ENCODE data around the gene RTP5. TPM values are rescaled to one million over a fixed set of nuclear protein-coding genes. Genes with fewer than 3 reads are reported as not detected.

RTP5 gene
- total and polyA plus RNA-seq, 2 of the 8 experiments (the other 6 are each of a cell fraction or from before 2014, with no cell fraction given): not detected

DNA sequence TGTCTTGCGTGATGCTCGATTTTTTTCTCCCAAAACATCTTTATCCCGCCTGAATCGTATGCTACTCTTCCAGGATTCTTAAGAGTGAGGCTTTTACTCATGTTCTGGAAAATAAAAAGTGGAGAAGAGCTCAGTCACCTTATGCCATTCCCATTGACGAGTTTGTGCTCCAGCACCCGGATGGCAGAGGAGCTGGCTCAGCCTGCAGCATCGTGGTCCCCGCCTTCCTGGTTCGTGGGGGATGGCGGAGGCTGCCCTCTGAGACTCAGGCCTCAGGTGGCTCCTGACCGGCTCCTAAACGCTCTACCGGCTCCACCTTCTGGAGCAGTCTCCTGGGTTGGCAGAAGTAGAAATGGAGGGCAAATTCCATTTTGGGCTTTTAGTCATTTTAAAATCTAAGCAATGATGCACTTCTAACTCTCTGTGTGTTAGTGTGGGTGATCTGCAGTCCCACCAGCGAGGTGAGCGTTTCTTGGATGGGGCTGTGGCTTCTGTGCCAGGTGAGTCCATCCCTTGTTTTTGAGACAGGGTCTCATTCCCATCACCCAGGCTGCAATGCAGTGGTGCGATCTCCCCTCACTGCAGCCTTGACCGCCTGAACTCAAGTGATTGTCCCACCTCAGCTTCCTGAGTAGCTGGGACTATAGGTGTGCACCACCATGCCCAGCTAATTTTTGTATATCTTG lies 27.8 kb downstream of the RTP5 start:
- CTCF ChIA-PET (ENCODE audit: partially characterized antibody): interaction anchor here (0.5 to 1.1 kb wide), 4 partner anchors 14 to 80 kb away, joined by 3 to 4 read pairs (median 4); no protein-coding TSS in a partner anchor
- H4K20me1 ChIP-seq (replicated peaks in 1 of 2; ENCODE audit: control insufficient read depth in 1 of 2, insufficient read depth in 2 of 2, low read length in 2 of 2): peaks cover 2% of the 10 kb centered on the region in 2 experiments
- H2AK5ac ChIP-seq (ENCODE audit: low read depth, low read length): no peak overlapping the region
- H3K79me2 ChIP-seq (ENCODE audit: control insufficient read depth in 1 of 2, insufficient read depth in 2 of 2, low read length in 2 of 2): no peaks in the 10 kb centered on the region
- no peak overlapping the region for H4K5ac ChIP-seq (ENCODE audit: insufficient read length, low read depth, low read length)
- no peak overlapping the region for H2BK120ac ChIP-seq (replicated peaks; ENCODE audit: low read depth, low read length)
- no peaks in the 10 kb centered on the region for H3K9me3 ChIP-seq (ENCODE audit: insufficient read depth in 2 of 2, low read depth in 1 of 2, low read length in 1 of 2)
- H3K4ac ChIP-seq (replicated peaks; ENCODE audit: insufficient read length, low read depth, low read length): no peak overlapping the region
- H3K27me3 ChIP-seq (replicated peaks in 1 of 4; ENCODE audit: control insufficient read depth in 3 of 4, extremely low read depth in 1 of 4, insufficient read depth in 3 of 4, low read length in 3 of 4): peaks cover 0 to 2% (median 0%) of the 10 kb centered on the region in 4 experiments; a peak in 2 of 7 replicates
- H3K4me3 ChIP-seq (ENCODE audit: extremely low read depth in 1 of 4, insufficient read depth in 2 of 4, low read depth in 3 of 4, low read length in 4 of 4): no peak overlapping the region
- H3K79me1 ChIP-seq (ENCODE audit: low read depth, low read length): peaks cover 5% of the 10 kb centered on the region
- no peak overlapping the region for H3K9ac ChIP-seq (replicated peaks in 1 of 4; ENCODE audit: extremely low read depth in 1 of 4, low read depth in 3 of 4, low read length in 3 of 4)
- H3K4me2 ChIP-seq (ENCODE audit: insufficient read depth in 1 of 2, low read depth in 2 of 2, low read length in 2 of 2): no peak overlapping the region
- H2AFZ ChIP-seq (ENCODE audit: low read length): no peak overlapping the region
- H3K27ac ChIP-seq (ENCODE audit: low read depth, low read length): no peak overlapping the region
- no peak overlapping the region for H4K91ac ChIP-seq (replicated peaks; ENCODE audit: insufficient read length, low read length)
- H2BK12ac ChIP-seq (ENCODE audit: low read depth, low read length): no peak overlapping the region
- H3K23ac ChIP-seq (ENCODE audit: insufficient read length): no peak overlapping the region
- DNase-seq (ENCODE audit: low read depth in 1 of 2, low spot score in 2 of 2) (peak in 1 of 2 experiments; percentile 39), FAIRE-seq (no peak)
- no peak overlapping the region for H2BK15ac ChIP-seq (ENCODE audit: low read length)
- peaks cover 0 to 18% (median 12%) of the 10 kb centered on the region in 4 experiments; a peak in 6 of 7 replicates for H3K4me1 ChIP-seq (replicated peaks in 1 of 4; ENCODE audit: control insufficient read depth in 3 of 4, insufficient read depth in 4 of 4, low read length in 3 of 4)
- H3K56ac ChIP-seq (replicated peaks; ENCODE audit: insufficient read length, low read depth, low read length): no peak overlapping the region
- no peak for TF ChIP-seq CREB1 (IDR thresholded peaks at IDR 0.05)
- TF ChIP-seq, protein P1, sequence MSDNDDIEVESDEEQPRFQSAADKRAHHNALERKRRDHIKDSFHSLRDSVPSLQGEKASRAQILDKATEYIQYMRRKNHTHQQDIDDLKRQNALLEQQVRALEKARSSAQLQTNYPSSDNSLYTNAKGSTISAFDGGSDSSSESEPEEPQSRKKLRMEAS (IDR thresholded peaks at IDR 0.05): no peak
- TF ChIP-seq CBX8 (IDR thresholded peaks at IDR 0.05; ENCODE audit: borderline replicate concordance, low read depth, low read length): no peak
- no peak for TF ChIP-seq RXRA (IDR thresholded peaks at IDR 0.05; ENCODE audit: insufficient read depth, low read depth, low read length)
- TF ChIP-seq POU5F1 (IDR thresholded peaks at IDR 0.05; ENCODE audit: low read depth, low read length): no peak
- TF ChIP-seq SP4 (IDR thresholded peaks at IDR 0.05; ENCODE audit: low read length): no peak
- TF ChIP-seq POLR2A (IDR thresholded peaks at IDR 0.05; ENCODE audit: control extremely low read depth in 1 of 2, low read depth in 2 of 2, low read length in 2 of 2): no peak
- TF ChIP-seq CHD2 (IDR thresholded peaks at IDR 0.05; ENCODE audit: low read length): no peak
- TF ChIP-seq KDM1A (IDR thresholded peaks at IDR 0.05; ENCODE audit: borderline replicate concordance, low read length): no peak
- TF ChIP-seq TAF7 (optimal IDR thresholded peaks at IDR 0.05; ENCODE audit: borderline replicate concordance, low read depth, low read length): no peak
- TF ChIP-seq BACH1 (IDR thresholded peaks at IDR 0.05; ENCODE audit: low read length): no peak
- no peak for TF ChIP-seq RFX5 (IDR thresholded peaks at IDR 0.05; ENCODE audit: borderline replicate concordance, low read depth, low read length)
- H3K14ac ChIP-seq (ENCODE audit: insufficient read length): no peak overlapping the region
- no peak overlapping the region for H3K18ac ChIP-seq (ENCODE audit: extremely low read depth, low read length)
- POLR2A ChIA-PET (ENCODE audit: partially characterized antibody): interaction anchor here (1.5 kb wide), 1 partner anchor 196 kb away, joined by 4 read pairs; the partner anchor contains the start of gene ING5
- no peak overlapping the region for H2BK20ac ChIP-seq (ENCODE audit: low read length)
- peaks cover 12% of the 10 kb centered on the region; the same call in 1 of the 2 replicates for H3K23me2 ChIP-seq (ENCODE audit: low read depth, low read length)
- H4K8ac ChIP-seq (ENCODE audit: extremely low read depth, insufficient read depth, low read length): peak overlapping the region; percentile 43; the same call in 1 of the 2 replicates
- H2BK5ac ChIP-seq (ENCODE audit: low read depth, low read length): no peak overlapping the region
- H3K36me3 ChIP-seq (ENCODE audit: control insufficient read depth in 2 of 4, insufficient read depth in 4 of 4, low read length in 3 of 4): no peaks in the 10 kb centered on the region
- 92% methylated on average over 17 of the region's 17 CpGs; no CpG with 5 or more reads in 1 of the 2 experiments for WGBS, 2 experiments (ENCODE audit: extremely low coverage in 1 of 2, insufficient coverage in 1 of 2, insufficient read length in 1 of 2, insufficient replicate concordance in 2 of 2, low coverage in 1 of 2, low lambda C conversion rate in 2 of 2, missing lambda C conversion rate in 1 of 2)
